ENCODE measurements around the gene FMO2.

GRCh38 chr1:171140956-171141687, 44.0 kb upstream of the FMO2 start:
- TF ChIP-seq CTCF (conservative IDR thresholded peaks at IDR 0.05) (no peak), ZFX (IDR thresholded peaks at IDR 0.05) (no peak)
